KMS-11 (cell line): ENCODE results near the gene PHF3.

ENCODE experiments used
- H2AFZ ChIP-seq: fragments of 200-600 bp; sonication (generic); 2 replicates; pipeline ENCODE4 v1.6.1; 2016; ENCODE audit warnings: antibody characterized with exemption, mixed run types, low read depth
- H3K27ac ChIP-seq: fragments of 200-600 bp; sonication (generic); 2 replicates; pipeline ENCODE4 v1.6.1; 2016; ENCODE audit warnings: mild to moderate bottlenecking, mixed run types
- H3K27me3 ChIP-seq: fragments of 200-600 bp; sonication (generic); 2 replicates; pipeline ENCODE4 v1.6.1; 2017; ENCODE audit warnings: mild to moderate bottlenecking, low read depth, mixed run types, moderate library complexity; ENCODE audit not compliant: insufficient read depth
- H3K36me3 ChIP-seq: fragments of 200-600 bp; sonication (generic); 2 replicates; pipeline ENCODE4 v1.6.1; 2017; ENCODE audit warnings: mild to moderate bottlenecking, mixed run types; ENCODE audit not compliant: insufficient read depth
- H3K4me1 ChIP-seq: fragments of 200-600 bp; sonication (generic); 2 replicates; pipeline ENCODE4 v1.6.1; 2016; ENCODE audit warnings: mild to moderate bottlenecking, low read depth, mixed run types; ENCODE audit not compliant: poor library complexity, severe bottlenecking
- H3K4me2 ChIP-seq: fragments of 200-600 bp; sonication (generic); 2 replicates; pipeline ENCODE4 v1.7.0; 2016; ENCODE audit warnings: mild to moderate bottlenecking, mixed run types
- H3K4me3 ChIP-seq: fragments of 200-600 bp; sonication (generic); IDR thresholded peaks from 2 replicates; pipeline ENCODE4 v1.6.1; 2017; ENCODE audit warnings: low read depth, low read length, mixed read lengths; ENCODE audit not compliant: insufficient read depth
- H3K79me2 ChIP-seq: fragments of 200-600 bp; sonication (generic); 2 replicates; pipeline ENCODE4 v1.6.1; 2016; ENCODE audit warnings: low read depth, mixed run types; ENCODE audit not compliant: insufficient read depth
- H3K9ac ChIP-seq: fragments of 200-600 bp; sonication (generic); 2 replicates; pipeline ENCODE4 v1.6.1; 2016; ENCODE audit warnings: mild to moderate bottlenecking, mixed run types
- H4K20me1 ChIP-seq: fragments of 200-600 bp; sonication (generic); 2 replicates; pipeline ENCODE4 v1.6.1; 2016; ENCODE audit warnings: mild to moderate bottlenecking, mixed run types; ENCODE audit not compliant: insufficient read depth
- CTCF ChIP-seq: fragments of 200-600 bp; sonication (generic); conservative IDR thresholded peaks from 2 replicates; pipeline ENCODE4 v1.6.1; 2017; ENCODE audit warnings: low read depth, mild to moderate bottlenecking, antibody characterized with exemption, low read length, moderate library complexity, mixed read lengths

The PHF3 gene

GRCh38 chr6:63760199-63760598 is 124.6 kb downstream of the PHF3 start:
- Histone ChIP-seq H3K36me3 (no peaks in the 10 kb centered on the region), H3K4me2 (no peak overlapping the region), H3K79me2 (no peaks in the 10 kb centered on the region), H3K4me3 (no peak overlapping the region), H3K4me1 (no peaks in the 10 kb centered on the region), H4K20me1 (no peaks in the 10 kb centered on the region), H3K9ac (no peak overlapping the region), H3K27me3 (no peaks in the 10 kb centered on the region), H2AFZ (no peak overlapping the region), H3K27ac (no peak overlapping the region)
- TF ChIP-seq CTCF: no peak

- H2AFZ ChIP-seq: no peak overlapping the region
- no peak overlapping the region for H3K9ac ChIP-seq
- H3K27ac ChIP-seq: no peak overlapping the region
- no peaks in the 10 kb centered on the region for H3K79me2 ChIP-seq
- no peaks in the 10 kb centered on the region for H4K20me1 ChIP-seq
- no peaks in the 10 kb centered on the region for H3K27me3 ChIP-seq
- H3K4me3 ChIP-seq: no peak overlapping the region
- no peaks in the 10 kb centered on the region for H3K4me1 ChIP-seq
- H3K4me2 ChIP-seq: no peak overlapping the region
- H3K36me3 ChIP-seq: no peaks in the 10 kb centered on the region
- TF ChIP-seq CTCF: peak; percentile 68; the same call in 1 of the 2 replicates
These were observed 128.8 kb downstream of the PHF3 start for GRCh38 chr6:63764318-63764916.
